ENCODE measurements around the gene PEX10.

Gene PEX10

GRCh38 chr1:2433936-2434655 is 21.7 kb upstream of the PEX10 start:
- no peak overlapping the region for H3K4me3 ChIP-seq (ENCODE audit: low read depth, low read length)
- H3K4me1 ChIP-seq (ENCODE audit: control insufficient read depth, insufficient read depth, low read length), result no peaks in the 10 kb centered on the region
- H3K27me3 ChIP-seq (ENCODE audit: control insufficient read depth, insufficient read depth, low read length), result peaks cover 34% of the 10 kb centered on the region; the same call in 1 of the 2 replicates
- no peaks in the 10 kb centered on the region for H3K36me3 ChIP-seq (ENCODE audit: control insufficient read depth, insufficient read depth, low read length)
- H3K9me3 ChIP-seq (ENCODE audit: control insufficient read depth, insufficient read depth, low read depth, low read length), result peaks cover 13% of the 10 kb centered on the region
- H3K27ac ChIP-seq (ENCODE audit: low read depth, low read length), result no peak overlapping the region
- H3K9ac ChIP-seq (ENCODE audit: low read length), result no peak overlapping the region

DNA sequence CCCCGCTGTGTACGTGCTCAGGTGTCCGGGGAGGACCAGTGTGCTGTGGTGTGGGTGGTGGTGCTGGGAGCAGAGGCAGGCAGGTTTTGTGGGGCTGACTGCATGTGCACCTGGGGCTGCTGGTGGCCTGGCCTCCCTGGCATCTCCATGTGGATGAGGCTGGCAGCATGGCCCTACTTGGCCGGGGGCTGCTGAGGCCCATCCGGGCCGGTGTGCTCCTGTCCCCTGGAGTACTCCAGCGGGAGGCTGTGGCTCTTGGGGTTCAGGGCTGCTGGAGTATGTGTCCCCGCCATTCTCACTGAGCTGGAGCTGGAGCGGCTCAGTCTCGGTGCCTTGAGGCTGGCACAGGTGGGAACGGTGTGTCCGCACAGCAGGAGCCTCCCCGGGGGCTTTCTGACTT is 20.8 kb upstream of the PEX10 start:
- Histone ChIP-seq H3K9me3 (ENCODE audit: control insufficient read depth, insufficient read depth, low read depth, low read length) (peaks cover 16% of the 10 kb centered on the region), H3K4me3 (ENCODE audit: low read depth, low read length) (no peak overlapping the region), H3K9ac (ENCODE audit: low read length) (no peak overlapping the region), H3K27me3 (ENCODE audit: control insufficient read depth, insufficient read depth, low read length) (peaks cover 34% of the 10 kb centered on the region; the same call in 1 of the 2 replicates), H3K4me1 (ENCODE audit: control insufficient read depth, insufficient read depth, low read length) (no peaks in the 10 kb centered on the region), H3K36me3 (ENCODE audit: control insufficient read depth, insufficient read depth, low read length) (no peaks in the 10 kb centered on the region), H3K27ac (ENCODE audit: low read depth, low read length) (no peak overlapping the region)

- peaks cover 34% of the 10 kb centered on the region; the same call in 1 of the 2 replicates for H3K27me3 ChIP-seq (ENCODE audit: control insufficient read depth, insufficient read depth, low read length)
- H3K9ac ChIP-seq (ENCODE audit: low read length), result no peak overlapping the region
- no peak overlapping the region for H3K27ac ChIP-seq (ENCODE audit: low read depth, low read length)
- no peak overlapping the region for H3K4me3 ChIP-seq (ENCODE audit: low read depth, low read length)
- peaks cover 19% of the 10 kb centered on the region for H3K9me3 ChIP-seq (ENCODE audit: control insufficient read depth, insufficient read depth, low read depth, low read length)
- H3K4me1 ChIP-seq (ENCODE audit: control insufficient read depth, insufficient read depth, low read length), result no peaks in the 10 kb centered on the region
- H3K36me3 ChIP-seq (ENCODE audit: control insufficient read depth, insufficient read depth, low read length), result no peaks in the 10 kb centered on the region
Measured at GRCh38 chr1:2432441-2432844, 20.1 kb upstream of the PEX10 start.

GRCh38 chr1:2431518-2431917 is 19.2 kb upstream of the PEX10 start:
- Histone ChIP-seq H3K36me3 (ENCODE audit: control insufficient read depth, insufficient read depth, low read length) (no peaks in the 10 kb centered on the region), H3K4me1 (ENCODE audit: control insufficient read depth, insufficient read depth, low read length) (no peaks in the 10 kb centered on the region), H3K9ac (ENCODE audit: low read length) (no peak overlapping the region), H3K27me3 (ENCODE audit: control insufficient read depth, insufficient read depth, low read length) (peaks cover 33% of the 10 kb centered on the region; the same call in 1 of the 2 replicates), H3K27ac (ENCODE audit: low read depth, low read length) (no peak overlapping the region), H3K4me3 (ENCODE audit: low read depth, low read length) (no peak overlapping the region), H3K9me3 (ENCODE audit: control insufficient read depth, insufficient read depth, low read depth, low read length) (peaks cover 19% of the 10 kb centered on the region)

DNA sequence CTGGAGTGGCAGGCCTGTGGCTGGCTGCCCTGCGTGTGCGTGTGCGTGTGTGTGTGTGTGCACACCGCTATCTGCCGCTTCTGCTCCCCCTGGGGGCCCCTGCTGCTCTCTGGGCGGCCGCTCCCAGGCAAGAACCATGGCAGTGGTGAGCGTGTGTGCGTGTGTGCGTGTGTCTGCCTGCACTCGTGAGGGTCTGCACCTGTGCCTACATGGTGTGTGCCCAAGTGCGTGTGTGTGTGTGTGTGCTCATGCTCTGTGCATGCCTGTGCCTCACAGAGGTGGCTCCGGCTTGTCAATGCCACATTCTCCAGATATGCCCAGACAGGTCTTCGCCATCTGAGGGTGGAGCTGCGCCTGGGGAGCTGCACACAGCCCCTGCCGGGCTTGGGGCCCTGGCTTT is 18.7 kb upstream of the PEX10 start:
- Histone ChIP-seq H3K9ac (ENCODE audit: low read length) (no peak overlapping the region), H3K36me3 (ENCODE audit: control insufficient read depth, insufficient read depth, low read length) (no peaks in the 10 kb centered on the region), H3K27ac (ENCODE audit: low read depth, low read length) (no peak overlapping the region), H3K4me3 (ENCODE audit: low read depth, low read length) (no peak overlapping the region), H3K9me3 (ENCODE audit: control insufficient read depth, insufficient read depth, low read depth, low read length) (peaks cover 19% of the 10 kb centered on the region), H3K27me3 (ENCODE audit: control insufficient read depth, insufficient read depth, low read length) (peaks cover 32% of the 10 kb centered on the region; the same call in 1 of the 2 replicates), H3K4me1 (ENCODE audit: control insufficient read depth, insufficient read depth, low read length) (no peaks in the 10 kb centered on the region)

GRCh38 chr1:2430592-2430973 is 18.2 kb upstream of the PEX10 start:
- Histone ChIP-seq H3K27me3 (ENCODE audit: control insufficient read depth, insufficient read depth, low read length) (peaks cover 28% of the 10 kb centered on the region; the same call in 1 of the 2 replicates), H3K27ac (ENCODE audit: low read depth, low read length) (no peak overlapping the region), H3K9me3 (ENCODE audit: control insufficient read depth, insufficient read depth, low read depth, low read length) (peaks cover 19% of the 10 kb centered on the region), H3K9ac (ENCODE audit: low read length) (no peak overlapping the region), H3K4me1 (ENCODE audit: control insufficient read depth, insufficient read depth, low read length) (no peaks in the 10 kb centered on the region), H3K4me3 (ENCODE audit: low read depth, low read length) (no peak overlapping the region), H3K36me3 (ENCODE audit: control insufficient read depth, insufficient read depth, low read length) (no peaks in the 10 kb centered on the region)

GRCh38 chr1:2429780-2430591 is 17.6 kb upstream of the PEX10 start:
- no peaks in the 10 kb centered on the region for H3K36me3 ChIP-seq (ENCODE audit: control insufficient read depth, insufficient read depth, low read length)
- no peak overlapping the region for H3K9ac ChIP-seq (ENCODE audit: low read length)
- H3K27ac ChIP-seq (ENCODE audit: low read depth, low read length), result no peak overlapping the region
- H3K4me3 ChIP-seq (ENCODE audit: low read depth, low read length), result no peak overlapping the region
- H3K27me3 ChIP-seq (ENCODE audit: control insufficient read depth, insufficient read depth, low read length), result peaks cover 23% of the 10 kb centered on the region; the same call in 1 of the 2 replicates
- H3K4me1 ChIP-seq (ENCODE audit: control insufficient read depth, insufficient read depth, low read length), result no peaks in the 10 kb centered on the region
- H3K9me3 ChIP-seq (ENCODE audit: control insufficient read depth, insufficient read depth, low read depth, low read length), result peaks cover 19% of the 10 kb centered on the region

DNA sequence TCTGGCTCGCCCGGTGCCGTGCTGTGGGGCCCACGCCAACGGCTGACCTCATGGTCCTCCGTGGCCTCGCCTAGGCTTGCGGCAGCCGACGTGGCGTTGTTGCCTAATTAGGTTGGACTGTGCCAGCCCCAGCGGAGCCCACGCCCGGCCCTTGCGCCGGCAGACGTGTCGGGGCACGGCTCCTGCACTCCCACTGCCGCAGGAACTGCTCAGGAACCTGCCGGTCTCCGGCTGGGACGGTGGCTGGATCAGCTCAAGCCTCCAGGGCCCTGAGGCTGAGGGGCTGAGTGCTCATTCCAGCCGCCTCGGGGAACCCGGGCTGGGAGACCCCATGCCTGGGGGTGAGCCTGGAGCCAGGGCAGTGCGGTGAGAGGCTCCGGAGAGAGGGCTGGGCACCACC is 16.1 kb upstream of the PEX10 start:
- Histone ChIP-seq H3K27me3 (ENCODE audit: control insufficient read depth, insufficient read depth, low read length) (peaks cover 9% of the 10 kb centered on the region; the same call in 1 of the 2 replicates), H3K4me1 (ENCODE audit: control insufficient read depth, insufficient read depth, low read length) (no peaks in the 10 kb centered on the region), H3K27ac (ENCODE audit: low read depth, low read length) (no peak overlapping the region), H3K9ac (ENCODE audit: low read length) (no peak overlapping the region), H3K4me3 (ENCODE audit: low read depth, low read length) (no peak overlapping the region), H3K36me3 (ENCODE audit: control insufficient read depth, insufficient read depth, low read length) (no peaks in the 10 kb centered on the region), H3K9me3 (ENCODE audit: control insufficient read depth, insufficient read depth, low read depth, low read length) (peaks cover 21% of the 10 kb centered on the region)

DNA sequence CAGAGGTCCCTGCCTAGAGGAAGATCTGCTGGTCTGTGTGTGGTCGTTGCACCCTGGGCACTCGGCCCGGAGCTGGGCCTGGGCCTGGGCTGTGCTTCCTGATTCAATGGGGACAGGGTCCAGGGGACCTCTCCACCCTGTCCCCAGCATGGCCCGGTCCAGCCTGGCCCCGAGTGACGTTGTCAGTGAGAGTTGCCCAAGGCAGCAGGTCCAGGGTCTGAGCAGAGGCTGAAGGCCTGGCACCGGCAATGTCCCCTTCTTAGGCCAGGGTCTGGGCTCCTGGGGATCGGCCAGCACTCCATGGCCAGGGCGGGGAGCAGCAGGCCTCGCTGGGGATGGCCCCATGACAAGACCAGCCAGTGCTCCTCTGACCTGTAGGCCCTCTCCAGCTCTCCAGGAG is 15.6 kb upstream of the PEX10 start:
- H3K36me3 ChIP-seq (ENCODE audit: control insufficient read depth, insufficient read depth, low read length), result no peaks in the 10 kb centered on the region
- H3K9me3 ChIP-seq (ENCODE audit: control insufficient read depth, insufficient read depth, low read depth, low read length), result peaks cover 25% of the 10 kb centered on the region
- no peak overlapping the region for H3K4me3 ChIP-seq (ENCODE audit: low read depth, low read length)
- H3K9ac ChIP-seq (ENCODE audit: low read length), result no peak overlapping the region
- peaks cover 4% of the 10 kb centered on the region; the same call in 1 of the 2 replicates for H3K27me3 ChIP-seq (ENCODE audit: control insufficient read depth, insufficient read depth, low read length)
- no peaks in the 10 kb centered on the region for H3K4me1 ChIP-seq (ENCODE audit: control insufficient read depth, insufficient read depth, low read length)
- H3K27ac ChIP-seq (ENCODE audit: low read depth, low read length), result no peak overlapping the region

GRCh38 chr1:2427051-2427450 is 14.7 kb upstream of the PEX10 start:
- H3K27ac ChIP-seq (ENCODE audit: low read depth, low read length), result no peak overlapping the region
- H3K4me1 ChIP-seq (ENCODE audit: control insufficient read depth, insufficient read depth, low read length), result no peaks in the 10 kb centered on the region
- peaks cover 25% of the 10 kb centered on the region for H3K9me3 ChIP-seq (ENCODE audit: control insufficient read depth, insufficient read depth, low read depth, low read length)
- H3K27me3 ChIP-seq (ENCODE audit: control insufficient read depth, insufficient read depth, low read length), result no peaks in the 10 kb centered on the region; the same call in 1 of the 2 replicates
- no peak overlapping the region for H3K9ac ChIP-seq (ENCODE audit: low read length)
- no peak overlapping the region for H3K4me3 ChIP-seq (ENCODE audit: low read depth, low read length)
- no peaks in the 10 kb centered on the region for H3K36me3 ChIP-seq (ENCODE audit: control insufficient read depth, insufficient read depth, low read length)

DNA sequence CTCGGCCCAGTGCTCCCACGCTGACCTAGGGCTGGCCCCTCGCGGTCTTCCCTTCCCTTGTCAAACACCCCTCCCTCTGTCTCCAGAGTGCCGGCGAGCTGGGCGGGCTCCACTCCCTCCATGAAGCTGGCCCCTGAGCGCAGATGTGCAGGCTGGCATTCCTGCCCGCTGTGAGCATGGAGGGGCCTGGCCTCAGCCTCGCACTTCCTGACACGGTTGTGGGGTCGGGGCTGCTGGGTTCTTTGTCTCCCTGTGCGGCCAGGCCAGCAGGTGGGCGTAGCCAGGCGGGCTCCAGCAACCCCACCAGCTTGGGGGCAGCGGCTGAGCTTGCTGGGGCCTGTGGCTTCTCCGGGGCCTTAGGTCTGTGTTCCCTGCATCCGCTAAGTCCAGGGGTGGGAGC is 14.2 kb upstream of the PEX10 start:
- no peak overlapping the region for H3K4me3 ChIP-seq (ENCODE audit: low read depth, low read length)
- no peaks in the 10 kb centered on the region for H3K4me1 ChIP-seq (ENCODE audit: control insufficient read depth, insufficient read depth, low read length)
- no peak overlapping the region for H3K27ac ChIP-seq (ENCODE audit: low read depth, low read length)
- H3K9ac ChIP-seq (ENCODE audit: low read length), result no peak overlapping the region
- peaks cover 25% of the 10 kb centered on the region for H3K9me3 ChIP-seq (ENCODE audit: control insufficient read depth, insufficient read depth, low read depth, low read length)
- H3K27me3 ChIP-seq (ENCODE audit: control insufficient read depth, insufficient read depth, low read length), result no peaks in the 10 kb centered on the region; the same call in 1 of the 2 replicates
- no peaks in the 10 kb centered on the region for H3K36me3 ChIP-seq (ENCODE audit: control insufficient read depth, insufficient read depth, low read length)

Measured in HUES6 (cell line).